ENCODE results near the gene CXCL11. TPM values are rescaled to one million over a fixed set of nuclear protein-coding genes. Genes with fewer than 3 reads are reported as not detected.

Gene CXCL11
- total and polyA plus RNA-seq, 3 donors from 2014 or later: 0.55 to 2.0 TPM; not detected in 1

DNA sequence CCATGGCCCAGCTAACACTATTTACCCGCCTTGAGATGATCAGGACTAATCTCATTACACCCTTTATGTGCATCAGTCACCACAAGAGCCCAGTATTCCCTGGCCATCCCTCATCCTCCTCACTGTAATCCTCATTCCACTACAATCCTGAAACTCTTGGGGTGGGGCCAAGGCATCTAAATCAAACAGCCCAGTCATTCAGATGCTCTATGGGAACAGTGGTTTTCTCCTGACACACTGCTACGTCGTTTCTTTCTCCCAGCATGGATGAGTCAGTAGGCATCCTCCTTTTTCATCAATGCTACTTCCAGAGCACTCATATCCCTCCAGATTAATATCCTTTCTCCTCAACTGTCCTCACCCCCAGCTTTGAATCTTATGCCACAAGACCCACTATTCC lies 50.8 kb downstream of the CXCL11 start:
- Histone ChIP-seq H3K9me3 (no peaks in the 10 kb centered on the region), H3K4me3 (no peak overlapping the region), H3K36me3 (ENCODE audit: low read depth, missing control alignments) (no peaks in the 10 kb centered on the region), H3K27ac (no peak overlapping the region), H3K27me3 (no peaks in the 10 kb centered on the region), H3K4me1 (peaks cover 11% of the 10 kb centered on the region)
- DNase-seq: no peak
- TF ChIP-seq, protein P1, sequence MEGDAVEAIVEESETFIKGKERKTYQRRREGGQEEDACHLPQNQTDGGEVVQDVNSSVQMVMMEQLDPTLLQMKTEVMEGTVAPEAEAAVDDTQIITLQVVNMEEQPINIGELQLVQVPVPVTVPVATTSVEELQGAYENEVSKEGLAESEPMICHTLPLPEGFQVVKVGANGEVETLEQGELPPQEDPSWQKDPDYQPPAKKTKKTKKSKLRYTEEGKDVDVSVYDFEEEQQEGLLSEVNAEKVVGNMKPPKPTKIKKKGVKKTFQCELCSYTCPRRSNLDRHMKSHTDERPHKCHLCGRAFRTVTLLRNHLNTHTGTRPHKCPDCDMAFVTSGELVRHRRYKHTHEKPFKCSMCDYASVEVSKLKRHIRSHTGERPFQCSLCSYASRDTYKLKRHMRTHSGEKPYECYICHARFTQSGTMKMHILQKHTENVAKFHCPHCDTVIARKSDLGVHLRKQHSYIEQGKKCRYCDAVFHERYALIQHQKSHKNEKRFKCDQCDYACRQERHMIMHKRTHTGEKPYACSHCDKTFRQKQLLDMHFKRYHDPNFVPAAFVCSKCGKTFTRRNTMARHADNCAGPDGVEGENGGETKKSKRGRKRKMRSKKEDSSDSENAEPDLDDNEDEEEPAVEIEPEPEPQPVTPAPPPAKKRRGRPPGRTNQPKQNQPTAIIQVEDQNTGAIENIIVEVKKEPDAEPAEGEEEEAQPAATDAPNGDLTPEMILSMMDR (IDR thresholded peaks at IDR 0.05): no peak
- no peak for TF ChIP-seq POLR2A (IDR thresholded peaks at IDR 0.05)
- intact Hi-C loops (cut with DNase I; ENCODE audit: low total_unique reads): no loop called here
- WGBS, 2 donors: 81 to 88% methylated on average over 3 of the region's 3 CpGs

Other genes with a start within 250 kb of the CXCL11 start
- gene PPEF2, start 133.6 kb downstream of the CXCL11 start, total RNA-seq: under 1 TPM; 0.50 to 0.71 TPM
- gene PPEF2, start 133.6 kb downstream of the CXCL11 start, polyA plus RNA-seq (ENCODE audit: insufficient read depth, low read depth, low replicate concordance): 1.4 TPM
- 10 to 100 TPM; 15.2 to 24.9 TPM for gene NAAA, start 95.1 kb downstream of the CXCL11 start, total RNA-seq
- 6.3 TPM for gene NAAA, start 95.1 kb downstream of the CXCL11 start, polyA plus RNA-seq (ENCODE audit: insufficient read depth, low read depth, low replicate concordance)
- gene SDAD1, start 45.1 kb downstream of the CXCL11 start, total RNA-seq: 10 to 100 TPM; 54.6 to 55.2 TPM
- gene SDAD1, start 45.1 kb downstream of the CXCL11 start, polyA plus RNA-seq (ENCODE audit: insufficient read depth, low read depth, low replicate concordance): 38.8 TPM
- gene CXCL9, start 28.6 kb downstream of the CXCL11 start, total RNA-seq: 1 to 10 TPM; 3.9 TPM
- 11.2 TPM for gene CXCL9, start 28.6 kb downstream of the CXCL11 start, polyA plus RNA-seq (ENCODE audit: insufficient read depth, low read depth, low replicate concordance)
- not detected for gene CXCL10, start 12.6 kb downstream of the CXCL11 start, total RNA-seq
- gene CXCL10, start 12.6 kb downstream of the CXCL11 start, polyA plus RNA-seq (ENCODE audit: insufficient read depth, low read depth, low replicate concordance): 5.9 TPM
- gene ART3, start 38.6 kb upstream of the CXCL11 start, total RNA-seq: 10 to 100 TPM; 52.5 to 73.9 TPM
- gene ART3, start 38.6 kb upstream of the CXCL11 start, polyA plus RNA-seq (ENCODE audit: insufficient read depth, low read depth, low replicate concordance): 166 TPM
- gene NUP54, start 112.3 kb upstream of the CXCL11 start, total RNA-seq: 10 to 100 TPM; 45.0 to 48.6 TPM
- gene NUP54, start 112.3 kb upstream of the CXCL11 start, polyA plus RNA-seq (ENCODE audit: insufficient read depth, low read depth, low replicate concordance): 39.0 TPM
- gene SCARB2, start 177.8 kb upstream of the CXCL11 start, total RNA-seq: 100 to 1,000 TPM; 115 TPM
- gene SCARB2, start 177.8 kb upstream of the CXCL11 start, polyA plus RNA-seq (ENCODE audit: insufficient read depth, low read depth, low replicate concordance): 79.0 TPM
- gene FAM47E, start 215.7 kb upstream of the CXCL11 start, total RNA-seq: 10 to 100 TPM; 11.0 to 15.4 TPM
- 22.8 TPM for gene FAM47E, start 215.7 kb upstream of the CXCL11 start, polyA plus RNA-seq (ENCODE audit: insufficient read depth, low read depth, low replicate concordance)

All from testis (tissue), 3 donors.